Fibroblast of skin of right quadriceps (primary cell): ENCODE results near the gene RIPK4.
"Not testable (repeated sequence)": the region's sequence is repeated elsewhere in the genome, so short reads cannot be mapped to it uniquely, and the experiment has no call there.

Experiments
- DNase-seq: peaks from one replicate; pipeline ENCODE4 v3.0.0-alpha.2; 2013

Gene RIPK4

DNA sequence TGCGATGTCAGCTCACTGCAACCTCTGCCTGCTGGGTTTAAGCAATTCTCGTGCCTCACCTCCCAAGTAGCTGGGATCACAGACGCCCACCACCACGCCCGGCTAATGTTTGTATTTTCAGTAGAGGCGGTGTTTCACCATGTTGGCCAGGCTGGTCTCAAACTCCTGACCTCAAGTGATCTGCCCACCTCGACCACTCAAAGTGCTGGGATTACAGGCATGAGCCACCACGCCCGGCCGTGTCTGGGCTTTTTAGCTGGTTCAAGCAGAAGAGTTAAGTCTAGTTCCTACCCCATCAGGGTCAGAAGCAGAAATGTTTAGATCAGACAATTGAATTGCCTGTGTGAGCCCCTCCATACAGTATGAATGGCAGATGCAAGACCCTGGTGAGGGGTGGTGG is 27.7 kb upstream of the RIPK4 start:
- no peak for DNase-seq

DNA sequence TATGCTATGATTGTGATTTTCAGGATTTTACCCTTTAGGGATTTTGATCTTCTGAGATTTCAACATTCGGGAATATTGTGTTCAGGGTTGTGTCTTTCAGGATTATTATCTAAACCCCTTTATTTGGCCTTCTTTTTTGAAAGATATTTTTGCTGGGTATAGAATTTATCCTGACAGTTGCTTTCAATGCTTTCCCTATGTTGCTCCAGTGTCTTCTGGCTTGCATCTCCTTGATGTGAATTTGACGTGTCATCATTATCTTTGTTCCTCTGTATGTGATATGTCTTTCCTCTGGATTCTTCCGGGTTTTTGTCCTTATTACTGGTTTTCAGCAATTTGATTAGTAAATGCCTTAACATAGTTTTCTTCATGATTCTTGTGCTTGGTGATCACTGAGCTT is 25.9 kb upstream of the RIPK4 start:
- no peak for DNase-seq

DNA sequence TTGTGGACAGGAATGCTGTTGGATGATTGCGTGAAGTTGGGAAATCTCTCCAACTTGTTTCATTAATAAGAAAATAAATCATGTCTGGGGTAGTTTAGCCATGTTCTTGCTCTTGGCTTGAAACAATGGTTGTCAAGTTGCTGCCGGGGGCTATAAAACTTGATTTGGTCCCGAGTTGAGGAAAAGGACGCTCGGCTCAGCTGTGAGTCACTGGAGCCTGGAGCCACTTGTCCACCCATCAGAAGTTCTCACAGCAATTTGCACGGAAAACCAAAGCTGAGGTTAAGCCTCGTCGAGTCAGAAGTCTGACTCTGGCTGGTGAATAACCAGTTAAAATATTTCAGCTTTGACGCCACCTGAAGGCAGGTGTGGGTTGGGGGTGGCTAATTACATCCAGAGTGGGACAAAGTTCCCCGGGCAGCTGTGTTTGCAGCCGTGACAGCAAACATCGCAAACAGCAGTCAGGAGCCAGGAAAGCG is 19.7 kb upstream of the RIPK4 start:
- peak; percentile 96 for DNase-seq

DNA sequence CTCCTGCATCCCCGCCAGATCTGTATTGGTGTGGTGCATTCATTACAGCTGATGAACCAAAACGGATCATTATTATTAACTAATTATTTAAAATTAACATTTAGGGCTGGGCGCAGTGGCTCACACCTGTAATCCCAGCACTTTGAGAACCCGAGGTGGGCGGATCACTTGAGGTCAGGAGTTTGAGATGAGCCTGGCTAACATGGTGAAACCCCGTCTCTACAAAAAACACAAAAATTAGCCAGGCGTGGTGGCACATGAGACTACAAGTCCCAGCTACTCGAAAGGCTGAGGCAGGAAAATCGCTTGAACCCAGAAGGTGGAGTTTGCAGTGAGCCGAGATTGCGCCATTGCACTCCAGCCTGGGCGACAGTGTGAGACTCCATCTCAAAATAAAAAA is 18.4 kb upstream of the RIPK4 start:
- not testable (repeated sequence) for DNase-seq

DNA sequence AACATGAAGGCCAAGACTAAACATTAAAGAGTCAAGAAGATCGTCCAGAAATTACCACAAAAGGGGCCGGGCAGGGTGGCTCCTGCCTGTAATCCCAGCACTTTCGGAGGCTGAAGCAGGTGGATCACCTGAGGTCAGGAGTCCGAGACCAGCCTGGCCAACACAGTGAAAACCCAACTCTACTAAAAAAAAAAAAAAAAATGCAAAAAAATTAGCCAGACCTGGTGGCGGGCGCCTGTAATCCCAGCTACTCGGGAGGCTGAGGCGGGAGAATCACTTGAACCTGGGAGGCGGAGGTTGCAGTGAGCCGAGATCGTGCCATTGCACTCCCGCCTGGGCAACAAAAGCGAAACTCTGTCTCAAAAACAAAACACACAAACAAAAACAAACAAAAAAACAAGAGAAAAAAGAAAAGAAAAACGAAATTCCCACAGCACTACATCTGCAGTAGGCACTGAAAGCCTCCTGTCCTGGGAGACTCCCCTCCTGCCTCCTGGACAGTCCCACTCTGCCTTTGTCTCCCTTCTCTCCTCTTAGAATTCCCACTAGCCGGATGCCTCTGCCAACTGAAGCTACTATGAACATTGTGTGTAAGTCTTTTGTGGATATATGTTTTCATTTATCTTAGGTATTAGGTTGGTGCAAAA is 17.7 kb upstream of the RIPK4 start:
- no peak for DNase-seq

DNA sequence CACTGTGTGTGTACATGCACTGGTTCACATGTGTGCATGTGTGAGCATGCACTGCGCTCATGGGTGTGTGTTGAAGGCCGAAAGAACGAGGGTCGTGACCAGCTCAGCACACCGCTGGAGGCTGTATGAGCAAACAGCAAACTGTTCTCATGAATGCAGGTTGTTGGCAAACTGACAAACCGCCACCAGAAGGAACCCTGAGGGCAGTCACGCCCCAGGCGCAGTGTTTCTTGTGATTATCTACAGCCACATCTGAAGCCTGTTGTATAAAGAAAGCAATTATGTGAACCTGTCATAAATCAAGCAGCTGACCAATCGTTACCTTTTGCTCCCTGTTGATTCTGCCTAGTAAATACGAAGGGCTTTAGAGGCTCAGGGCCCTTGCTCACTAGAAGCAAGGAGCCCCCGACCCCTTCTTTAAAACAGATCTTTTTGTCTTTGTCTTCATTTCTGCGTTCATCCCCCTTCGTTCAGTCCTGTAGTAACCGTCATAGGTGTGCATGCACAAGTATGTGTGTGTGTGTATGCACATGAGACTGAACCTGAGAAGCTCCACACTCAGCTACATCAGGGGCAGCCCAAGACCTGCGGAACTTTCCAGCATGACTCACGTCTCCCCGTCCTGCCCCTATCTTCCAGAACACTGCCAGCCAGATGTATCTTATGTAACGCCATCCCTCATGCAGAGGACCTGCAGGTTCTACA is 16.8 kb upstream of the RIPK4 start:
- DNase-seq, result peak; percentile 71

DNA sequence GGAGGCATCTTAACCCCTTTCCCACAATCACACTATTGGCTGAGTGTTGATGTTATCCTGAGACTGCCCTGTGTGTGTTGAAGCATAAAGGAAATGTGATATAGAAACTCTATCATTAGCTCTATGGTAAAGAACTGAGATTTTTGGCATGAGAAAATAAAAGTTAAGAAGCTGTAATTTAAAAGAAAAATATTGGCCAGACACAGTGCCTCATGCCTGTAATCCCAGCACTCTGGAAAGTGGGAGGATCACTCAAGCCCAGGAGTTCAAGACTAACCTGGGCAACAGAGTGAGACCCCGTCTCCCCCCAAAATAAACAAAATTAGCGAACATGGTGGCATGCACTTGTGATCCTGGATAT is 14.2 kb upstream of the RIPK4 start:
- no peak for DNase-seq

DNA sequence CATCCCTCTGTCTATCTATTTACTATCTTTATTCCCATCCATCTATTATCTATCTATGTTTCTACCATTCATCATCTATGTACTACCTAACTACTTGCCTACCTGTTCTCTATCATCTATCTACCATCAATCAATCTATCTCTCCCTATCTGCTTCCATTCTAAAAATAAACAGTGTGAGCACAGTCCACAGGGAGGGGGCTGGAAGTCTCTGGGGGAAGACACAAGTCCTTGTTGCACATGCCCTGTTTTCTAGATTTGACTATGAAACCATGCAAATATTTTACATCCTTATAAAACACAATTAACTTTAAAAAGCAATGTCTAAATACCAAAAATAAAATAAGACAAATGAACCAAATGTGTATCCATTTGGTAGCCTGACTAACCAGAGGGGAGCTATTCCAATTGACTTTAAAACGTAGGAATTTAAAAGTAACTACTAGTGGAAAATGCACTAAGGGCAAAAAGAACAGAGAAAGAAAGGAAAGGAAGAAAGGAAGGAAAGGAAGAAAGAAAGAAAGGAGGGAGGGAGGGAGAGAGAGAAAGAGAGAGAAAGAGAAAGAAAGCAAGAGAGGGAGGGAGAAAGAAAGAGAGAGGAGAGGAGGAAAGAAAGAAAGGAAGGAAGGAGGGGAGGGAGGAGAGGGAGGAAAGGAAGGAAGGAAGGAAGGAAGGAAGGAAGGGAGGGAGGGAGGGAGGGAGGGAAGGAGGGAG is 13.6 kb upstream of the RIPK4 start:
- DNase-seq, result no peak

DNA sequence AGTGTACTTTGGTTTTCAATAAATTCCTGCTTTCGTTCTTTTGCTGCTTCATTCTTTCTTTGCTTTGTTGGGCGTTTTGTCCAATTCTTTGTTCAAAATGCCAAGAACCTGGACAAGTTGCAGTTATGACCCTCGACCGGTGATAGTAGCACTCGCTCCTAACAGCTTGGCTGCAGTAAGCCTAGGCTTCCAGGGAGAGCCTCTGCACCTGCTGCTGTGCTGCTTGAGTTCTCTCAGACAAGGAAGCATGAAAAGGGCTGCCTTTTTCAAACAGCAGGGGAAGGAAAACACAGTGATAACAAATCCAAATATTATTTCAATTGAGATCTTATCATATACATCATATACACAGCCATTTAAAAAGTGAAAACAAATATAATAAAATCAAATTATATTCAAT is 12.8 kb upstream of the RIPK4 start:
- DNase-seq, result no peak

DNA sequence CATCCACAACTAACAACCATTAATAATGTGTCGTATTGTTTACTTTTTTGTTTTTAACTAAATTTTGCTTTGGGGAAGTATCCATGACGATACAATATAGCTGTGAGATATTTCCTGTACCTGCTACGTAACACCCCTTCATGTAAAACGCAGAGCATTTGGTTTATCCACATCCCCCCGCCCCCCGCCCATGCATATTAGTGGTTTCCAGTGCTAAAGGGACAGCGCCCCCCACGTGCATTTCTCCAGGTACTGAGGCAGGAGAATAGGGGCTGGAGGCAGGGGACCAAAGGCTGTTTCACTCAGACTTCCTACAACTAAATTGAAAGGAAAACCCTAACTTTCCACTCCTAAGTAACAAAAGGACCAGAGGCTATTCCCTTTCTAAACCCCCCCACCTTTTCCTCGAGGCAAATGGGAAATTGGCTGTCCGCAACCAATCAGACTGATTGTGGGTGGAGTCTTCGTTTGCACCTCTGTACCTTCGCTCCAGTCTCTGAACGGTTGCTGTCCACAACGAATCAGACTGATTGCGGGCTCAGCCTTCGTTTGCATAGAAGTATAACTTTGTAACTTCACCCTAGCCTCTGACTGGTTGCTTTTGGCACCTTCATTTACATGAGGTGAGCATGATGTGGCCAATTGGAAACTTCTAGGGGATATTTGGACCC is 12.2 kb upstream of the RIPK4 start:
- DNase-seq, result no peak

DNA sequence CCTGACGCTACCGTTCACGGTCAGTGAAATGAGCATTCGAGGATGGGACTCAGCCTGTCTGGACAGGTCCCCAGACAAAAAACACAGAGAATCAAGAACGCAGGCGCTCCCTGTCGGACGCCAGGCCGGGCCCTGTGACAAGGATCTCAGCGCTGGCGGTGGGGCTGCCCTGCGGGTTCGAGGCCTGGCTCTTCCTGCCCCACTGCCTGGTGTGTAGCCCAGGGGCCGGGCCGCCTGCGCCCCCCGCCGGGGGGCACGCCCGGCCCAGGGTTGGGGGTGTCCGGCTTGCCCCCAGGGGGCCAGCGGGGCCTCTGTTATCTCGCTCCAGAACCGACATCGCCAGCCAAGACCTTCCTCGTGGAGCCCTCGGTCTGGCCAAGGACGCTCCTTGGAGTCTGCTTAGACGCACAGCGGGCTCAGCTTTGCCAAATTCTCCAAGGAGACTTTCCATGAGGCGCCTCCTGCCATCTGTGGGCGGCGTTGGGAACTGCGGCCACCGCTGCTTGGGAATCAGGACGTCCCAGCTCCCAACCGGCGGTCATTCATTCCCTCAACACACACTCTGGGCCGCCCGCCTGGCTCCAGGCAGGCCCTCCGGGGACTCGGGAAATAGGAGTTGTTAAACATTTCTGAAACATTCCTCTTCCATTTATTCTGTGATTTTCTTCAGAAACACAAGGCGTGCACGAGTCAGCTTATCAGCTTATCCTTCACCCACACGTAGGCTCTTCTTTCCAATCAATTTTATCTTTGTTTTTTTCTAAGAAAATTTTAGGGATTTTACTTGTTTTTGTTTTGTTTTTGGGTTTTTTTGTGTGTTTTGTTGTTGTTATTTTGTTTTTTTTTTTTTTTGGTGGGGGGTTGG is 11.3 kb upstream of the RIPK4 start:
- peak; percentile 86 for DNase-seq

DNA sequence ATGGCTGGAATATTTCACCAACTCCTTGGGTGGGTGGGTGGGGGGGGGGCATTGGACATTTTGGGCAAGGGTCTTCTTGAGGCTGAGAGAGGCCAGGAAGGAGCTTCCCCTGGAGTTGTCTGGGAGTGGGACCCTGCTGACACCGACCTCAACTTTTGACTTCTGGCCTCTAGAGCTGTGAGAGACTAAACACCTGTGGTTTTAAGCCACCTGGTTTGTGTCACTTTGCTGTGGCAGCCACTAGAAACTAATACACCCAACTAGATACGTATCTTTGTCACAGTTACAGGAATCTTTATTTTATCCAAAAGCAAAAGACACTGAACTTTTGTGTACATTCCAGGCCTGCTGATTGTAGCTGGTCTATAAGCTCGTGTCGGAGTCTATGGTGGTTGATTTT is 9.9 kb upstream of the RIPK4 start:
- DNase-seq, result no peak

DNA sequence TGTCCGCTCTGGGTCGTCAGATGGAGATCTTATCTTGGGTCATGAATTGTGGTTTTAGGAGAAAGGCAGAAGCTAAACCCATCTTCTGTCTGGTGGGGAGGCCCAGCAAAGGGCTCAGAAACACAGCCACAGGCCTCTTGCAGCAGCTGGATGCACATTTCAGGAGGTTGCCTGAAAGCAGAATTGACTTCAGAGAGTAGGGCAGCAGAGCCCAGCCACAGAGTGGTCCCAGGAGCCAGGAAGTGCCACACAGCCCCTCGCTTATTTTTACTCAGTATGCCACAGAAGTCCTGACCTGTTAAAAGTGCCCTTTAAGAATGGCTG is 8.3 kb upstream of the RIPK4 start:
- no peak for DNase-seq

DNA sequence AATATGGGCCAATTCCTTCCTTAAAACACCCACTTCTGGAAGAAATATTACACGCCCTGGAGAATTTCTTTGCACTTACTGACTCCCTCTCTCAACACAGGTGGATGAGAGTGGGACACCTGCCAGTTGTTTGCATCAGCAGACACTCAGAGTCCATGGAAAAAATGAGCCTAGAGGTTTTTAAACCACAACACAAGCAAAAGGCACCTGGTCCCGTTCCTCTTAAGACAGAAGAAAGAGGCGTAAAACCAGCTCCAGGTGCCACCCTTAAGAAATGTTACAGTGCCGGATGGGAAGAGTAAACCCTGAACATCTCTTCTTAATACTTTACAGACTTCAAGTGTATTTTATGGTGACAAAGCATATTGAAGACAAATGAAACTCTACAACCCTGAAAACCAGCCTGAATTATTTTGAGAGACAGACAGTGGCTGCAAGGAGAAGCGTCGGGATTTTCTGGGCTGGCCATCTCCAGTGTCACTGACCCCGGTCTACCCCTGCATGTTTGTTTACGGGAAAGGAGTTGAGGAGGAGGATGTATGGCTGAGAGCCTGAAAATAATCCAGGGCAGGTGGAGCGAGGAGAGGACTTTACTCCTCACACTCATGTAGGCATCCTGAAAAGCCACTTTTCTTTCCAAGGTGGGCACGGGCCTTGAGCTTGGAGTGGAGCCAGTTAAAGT is 7.8 kb upstream of the RIPK4 start:
- DNase-seq, result no peak

DNA sequence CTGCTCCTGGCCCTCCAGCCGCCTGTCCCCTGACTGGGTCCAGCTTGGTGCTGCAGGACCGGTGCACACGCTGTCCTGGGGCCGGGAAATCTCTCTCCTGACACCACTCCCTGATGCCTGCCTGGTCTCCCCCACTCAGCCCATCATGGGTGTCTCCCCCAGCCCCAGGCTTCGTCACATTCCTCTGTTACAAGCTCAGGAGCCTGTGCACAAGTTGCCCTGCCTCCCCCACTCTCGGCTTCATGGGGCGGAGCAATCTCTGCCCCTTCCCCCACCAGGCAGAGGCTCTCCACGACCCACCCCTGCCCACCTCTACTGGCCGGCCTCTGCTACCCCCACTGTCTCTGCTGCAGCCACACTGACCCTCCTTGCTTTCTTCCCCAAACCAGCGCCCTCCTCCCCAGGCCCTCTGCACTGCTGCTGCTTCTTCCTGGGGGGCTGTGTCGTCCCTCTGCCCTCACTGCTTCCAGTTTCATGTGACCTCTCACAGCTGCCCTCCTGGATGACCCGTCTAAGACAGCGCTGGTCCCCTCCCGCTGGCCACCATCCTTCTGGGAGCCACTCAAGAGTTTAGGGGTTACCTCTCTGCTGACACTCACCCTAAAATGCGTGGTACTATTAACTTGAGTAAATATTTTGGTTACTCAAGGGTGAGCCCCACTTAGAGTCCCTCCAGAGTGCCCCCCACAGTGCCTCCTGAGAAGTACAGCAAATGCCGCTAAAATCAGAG is 5.7 kb upstream of the RIPK4 start:
- no peak for DNase-seq

DNA sequence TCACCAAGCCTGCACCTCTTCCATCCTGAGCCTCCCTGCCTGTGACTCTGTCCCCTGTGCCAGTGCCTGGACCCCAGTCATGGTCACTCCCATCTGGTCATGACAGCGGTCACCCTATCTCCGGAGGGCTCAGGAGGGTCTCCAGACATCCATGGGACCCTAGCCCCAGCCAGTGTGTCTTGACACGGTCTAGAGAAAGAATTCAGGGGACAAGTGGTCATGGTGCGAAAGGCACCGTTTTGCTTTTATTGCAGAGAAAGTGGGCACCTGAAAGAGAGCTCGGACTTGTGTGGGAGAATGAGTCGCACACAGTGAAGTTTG is 4.7 kb upstream of the RIPK4 start:
- no peak for DNase-seq

DNA sequence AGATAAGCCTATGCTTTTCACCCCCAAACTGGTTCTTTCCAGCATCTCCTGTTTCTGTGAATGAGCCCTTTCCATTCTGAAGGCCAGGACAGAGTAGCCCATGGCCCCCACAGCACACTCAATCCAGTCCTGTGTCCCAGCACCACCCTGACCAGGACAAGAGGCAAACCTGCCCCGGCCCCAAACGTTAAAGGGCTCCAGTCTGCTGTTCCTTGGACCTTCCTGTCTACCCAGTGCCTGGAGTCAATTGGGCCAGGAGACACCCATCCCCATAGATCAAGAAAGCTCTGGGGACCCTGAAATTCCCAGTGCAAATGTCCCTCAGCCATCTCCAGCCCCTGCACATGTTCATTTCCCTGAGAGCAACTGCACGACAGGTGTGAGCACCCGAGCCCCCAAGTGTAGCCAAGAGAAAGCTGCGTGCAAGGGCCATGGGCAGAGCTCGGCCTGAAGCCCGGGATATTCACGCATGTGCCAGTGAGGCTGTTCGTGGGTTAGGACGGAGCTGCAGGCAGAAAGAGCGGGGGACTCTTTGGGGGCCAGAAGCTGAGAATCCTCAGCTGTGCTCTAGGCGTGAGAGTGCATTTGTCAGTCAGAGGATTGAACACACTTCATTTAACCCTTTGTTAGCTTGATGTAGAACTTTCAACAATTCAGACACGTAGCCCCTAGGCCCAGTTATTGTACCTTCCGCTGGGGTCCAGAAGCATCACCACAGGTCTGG is 4.2 kb upstream of the RIPK4 start:
- DNase-seq, result no peak

DNA sequence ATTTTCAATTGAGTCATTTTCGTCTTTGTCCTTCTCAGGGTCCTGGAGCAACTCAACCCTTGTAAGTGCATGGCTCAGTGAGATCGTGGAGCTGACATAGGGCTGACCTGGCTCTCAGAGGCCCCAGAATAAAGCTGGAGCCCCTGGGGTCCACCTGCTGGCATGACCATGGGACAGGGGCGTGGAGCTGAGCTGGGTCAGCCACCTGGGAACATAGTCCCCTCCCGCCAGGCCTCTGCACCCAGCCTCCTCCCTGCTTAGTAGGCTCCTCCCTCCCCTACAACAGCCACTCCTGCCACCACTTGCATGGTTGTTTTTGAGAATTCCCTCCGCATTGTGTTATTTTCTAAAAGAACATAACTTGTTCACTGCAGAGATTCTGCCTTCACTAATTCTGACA is 3.1 kb upstream of the RIPK4 start:
- DNase-seq, result no peak

DNA sequence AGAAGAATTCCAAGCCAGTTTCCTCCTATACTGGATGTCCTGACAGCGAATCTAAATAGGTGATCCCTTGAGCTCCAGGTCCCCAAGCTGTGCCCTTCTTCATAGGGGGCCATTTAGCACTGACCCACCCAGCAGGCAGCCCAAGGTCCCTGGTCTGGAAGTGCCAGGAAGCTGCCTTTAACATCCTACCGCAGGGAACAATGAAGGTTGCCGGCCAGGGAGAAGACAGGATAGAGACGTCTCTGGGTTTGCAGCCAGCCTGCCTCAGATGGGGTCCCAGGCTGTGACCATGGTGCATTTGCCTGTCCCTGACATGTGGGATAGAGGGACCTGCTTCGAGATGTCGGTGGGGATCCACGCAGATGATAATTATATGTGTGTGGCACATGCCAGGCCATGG is 2.7 kb upstream of the RIPK4 start:
- no peak for DNase-seq

DNA sequence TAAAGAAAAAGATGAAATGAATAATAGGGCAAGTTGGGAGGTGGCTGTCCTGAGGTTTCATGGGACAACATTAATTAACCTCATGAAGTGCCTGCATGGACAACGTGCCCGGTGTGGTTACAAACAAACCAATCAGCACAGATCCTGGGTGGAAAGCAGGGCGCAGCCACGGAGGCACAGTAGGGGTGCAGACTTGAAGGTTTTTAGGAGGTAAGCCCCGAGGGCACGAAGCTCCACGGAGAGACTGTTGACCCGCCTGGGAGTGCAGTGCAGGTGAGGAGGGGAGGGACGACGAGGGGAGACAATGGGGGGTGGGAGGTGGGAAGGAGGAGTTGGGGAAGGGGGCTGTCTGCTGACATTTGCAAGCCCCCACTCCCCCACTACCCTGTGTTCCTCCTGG is 2.3 kb upstream of the RIPK4 start:
- no peak for DNase-seq

DNA sequence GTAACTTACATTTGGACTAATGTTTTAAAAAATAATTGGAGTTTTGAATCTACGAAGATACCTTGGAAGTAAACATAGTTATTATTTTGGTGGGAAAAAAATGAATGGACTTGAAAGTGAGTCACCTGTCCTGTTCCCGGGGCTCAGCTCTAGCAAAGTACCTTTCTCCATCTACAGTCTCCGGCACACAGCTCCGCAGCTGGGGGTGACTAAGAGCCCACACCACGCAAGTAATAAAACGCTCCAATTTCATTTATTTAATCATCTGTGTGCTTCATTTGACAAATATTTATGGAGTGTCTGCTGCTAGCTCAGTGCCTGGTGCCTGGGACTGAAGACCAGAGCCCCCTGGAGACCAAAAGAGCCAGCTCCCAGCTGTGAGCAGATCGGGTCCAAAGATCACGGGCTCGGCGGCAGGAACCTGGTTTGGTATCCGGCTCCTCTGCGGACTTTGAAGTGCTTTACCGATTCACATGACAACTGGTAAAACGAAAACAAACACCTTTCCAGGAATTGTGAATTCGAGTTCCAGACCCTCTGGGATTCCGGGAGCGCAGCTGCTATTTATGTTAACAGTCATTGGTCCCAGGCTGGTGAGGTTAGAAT is 1.7 kb upstream of the RIPK4 start:
- DNase-seq, result peak; percentile 85
